ENCODE measurements around the gene DCTN3.

DNA sequence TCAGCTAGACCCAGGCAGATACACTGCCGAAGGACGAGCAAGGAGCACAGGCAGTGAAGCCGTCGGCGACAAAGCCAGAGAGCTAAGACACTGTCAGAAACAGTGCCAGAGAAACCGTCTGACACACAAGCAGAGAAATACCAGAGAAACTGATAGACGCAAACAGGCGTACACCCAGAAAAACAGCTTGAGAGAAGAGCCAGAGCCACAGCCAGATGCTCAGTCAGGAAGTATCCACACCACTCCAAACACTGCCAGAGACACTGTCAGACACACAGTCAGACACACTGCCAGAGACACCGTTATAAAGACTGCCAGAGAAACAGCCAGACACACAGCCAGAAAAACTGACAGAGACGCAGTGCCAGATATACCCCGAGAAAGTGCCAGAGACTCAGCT, 49.9 kb downstream of the DCTN3 start:
- TF ChIP-seq, protein P1, sequence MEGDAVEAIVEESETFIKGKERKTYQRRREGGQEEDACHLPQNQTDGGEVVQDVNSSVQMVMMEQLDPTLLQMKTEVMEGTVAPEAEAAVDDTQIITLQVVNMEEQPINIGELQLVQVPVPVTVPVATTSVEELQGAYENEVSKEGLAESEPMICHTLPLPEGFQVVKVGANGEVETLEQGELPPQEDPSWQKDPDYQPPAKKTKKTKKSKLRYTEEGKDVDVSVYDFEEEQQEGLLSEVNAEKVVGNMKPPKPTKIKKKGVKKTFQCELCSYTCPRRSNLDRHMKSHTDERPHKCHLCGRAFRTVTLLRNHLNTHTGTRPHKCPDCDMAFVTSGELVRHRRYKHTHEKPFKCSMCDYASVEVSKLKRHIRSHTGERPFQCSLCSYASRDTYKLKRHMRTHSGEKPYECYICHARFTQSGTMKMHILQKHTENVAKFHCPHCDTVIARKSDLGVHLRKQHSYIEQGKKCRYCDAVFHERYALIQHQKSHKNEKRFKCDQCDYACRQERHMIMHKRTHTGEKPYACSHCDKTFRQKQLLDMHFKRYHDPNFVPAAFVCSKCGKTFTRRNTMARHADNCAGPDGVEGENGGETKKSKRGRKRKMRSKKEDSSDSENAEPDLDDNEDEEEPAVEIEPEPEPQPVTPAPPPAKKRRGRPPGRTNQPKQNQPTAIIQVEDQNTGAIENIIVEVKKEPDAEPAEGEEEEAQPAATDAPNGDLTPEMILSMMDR (conservative IDR thresholded peaks at IDR 0.05; ENCODE audit: low read length), result no peak
- TF ChIP-seq EZH2phosphoT487 (IDR thresholded peaks at IDR 0.05; ENCODE audit: borderline replicate concordance), result no peak
